Natural killer cell treated with Interleukin-12 subunit alpha and Interleukin-12 subunit beta and Interleukin-15 and Interleukin-18, amount 100 ng/mL, for 72 hours (primary cell): Measurements from ENCODE around the gene CELF3. TPM values are rescaled to one million over a fixed set of nuclear protein-coding genes. Genes with fewer than 3 reads are reported as not detected.

Experiments used
- ATAC-seq, 2 donors: fragments of 150-1000 bp; cut with Tn5 transposase in 1 of 2; sonication (Bioruptor Pico), chemical (Tn5 transposase) in 1 of 2; 2 replicates each; pipeline ENCODE4 v1.10.0; 2021
- DNase-seq: peaks from one replicate; pipeline ENCODE4 v3.0.0; 2022; ENCODE audit warnings: low spot score
- H3K27ac Mint-ChIP-seq, 2 donors: 1 replicate in 1 of 2; 2 replicates in 1 of 2; pipeline ENCODE4 v1.8.0; 2022; ENCODE audit warnings: mixed read lengths in 2 of 2, mild to moderate bottlenecking in 1 of 2, moderate library complexity in 1 of 2
- H3K27me3 Mint-ChIP-seq, 2 donors: 1 replicate in 1 of 2; 2 replicates in 1 of 2; pipeline ENCODE4 v1.8.0; 2022; ENCODE audit warnings: mixed read lengths in 2 of 2
- H3K36me3 Mint-ChIP-seq: one replicate; pipeline ENCODE4 v1.8.0; 2022; ENCODE audit warnings: mixed read lengths
- H3K4me1 Mint-ChIP-seq, 2 donors: 1 replicate in 1 of 2; 2 replicates in 1 of 2; pipeline ENCODE4 v1.8.0; 2022; ENCODE audit warnings: low read depth in 2 of 2, mixed read lengths in 2 of 2, mild to moderate bottlenecking in 1 of 2
- H3K4me3 Mint-ChIP-seq: one replicate; pipeline ENCODE4 v1.8.0; 2022; ENCODE audit warnings: mixed read lengths
- H3K9me3 Mint-ChIP-seq: 2 replicates; pipeline ENCODE4 v1.8.0; 2022; ENCODE audit warnings: mixed read lengths
- total RNA-seq, 2 donors: library from RNA; stranded (reverse); gene quantifications; one replicate each; pipeline ENCODE4 v1.2.3, GENCODE V29; 2022

CELF3 gene
- total RNA-seq, 2 donors from 2014 or later = not detected

DNA sequence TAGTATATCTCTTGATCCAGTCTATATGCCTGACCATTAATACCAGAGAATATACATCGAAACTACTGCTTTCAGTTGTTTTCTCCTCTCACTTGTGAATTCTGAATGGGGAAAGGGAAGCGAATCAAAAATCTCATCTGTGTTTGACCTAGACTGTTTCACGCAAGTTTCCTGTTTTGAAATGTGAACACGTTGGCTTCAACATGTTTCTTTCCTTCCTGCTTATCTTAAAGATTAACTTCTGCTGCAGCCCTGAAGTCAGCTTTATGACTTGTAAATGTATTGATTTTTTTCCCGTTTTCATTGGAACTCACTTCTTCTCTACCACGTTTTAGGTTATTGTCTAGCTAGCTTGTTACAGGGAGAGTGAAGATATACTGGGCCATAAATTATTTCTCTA lies 54.9 kb downstream of the CELF3 start:
- DNase-seq (no peak), ATAC-seq (no peak)
- peak overlapping the region; percentile 14 to 40 for H3K27ac Mint-ChIP-seq
- no peak overlapping the region for H3K4me3 Mint-ChIP-seq
- peaks cover 5 to 8% of the 10 kb centered on the region in 2 donors for H3K4me1 Mint-ChIP-seq
- no peaks in the 10 kb centered on the region for H3K27me3 Mint-ChIP-seq
- peaks cover 14% of the 10 kb centered on the region for H3K36me3 Mint-ChIP-seq
- H3K9me3 Mint-ChIP-seq = no peaks in the 10 kb centered on the region

DNA sequence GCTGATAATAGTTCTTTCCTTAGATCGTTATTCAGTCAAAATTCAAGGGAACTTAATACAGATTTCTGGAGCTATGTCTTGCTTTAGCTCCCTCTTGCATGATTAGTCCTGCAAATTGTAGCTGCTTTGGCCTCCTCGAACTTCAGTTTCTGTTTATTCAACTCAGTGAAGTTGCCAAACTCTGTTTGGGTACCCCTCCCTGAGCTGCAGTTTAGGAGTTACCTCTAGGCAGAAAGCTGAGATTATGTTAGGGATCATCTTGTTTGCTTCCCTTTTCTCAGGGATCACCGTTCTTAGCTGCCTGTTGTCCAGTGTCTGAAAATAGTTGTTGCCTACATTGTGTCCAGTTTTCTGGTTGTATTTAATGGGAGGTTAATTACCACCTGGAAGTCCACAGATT lies 61.2 kb downstream of the CELF3 start:
- ATAC-seq = no peak
- no peak for DNase-seq
- no peak overlapping the region for H3K4me3 Mint-ChIP-seq
- H3K4me1 Mint-ChIP-seq = peaks cover 15 to 22% of the 10 kb centered on the region in 2 donors
- no peaks in the 10 kb centered on the region for H3K9me3 Mint-ChIP-seq
- peaks cover 1% of the 10 kb centered on the region for H3K36me3 Mint-ChIP-seq
- peak overlapping the region in 1 of 2 donors; percentile 90 for H3K27ac Mint-ChIP-seq
- no peaks in the 10 kb centered on the region for H3K27me3 Mint-ChIP-seq

DNA sequence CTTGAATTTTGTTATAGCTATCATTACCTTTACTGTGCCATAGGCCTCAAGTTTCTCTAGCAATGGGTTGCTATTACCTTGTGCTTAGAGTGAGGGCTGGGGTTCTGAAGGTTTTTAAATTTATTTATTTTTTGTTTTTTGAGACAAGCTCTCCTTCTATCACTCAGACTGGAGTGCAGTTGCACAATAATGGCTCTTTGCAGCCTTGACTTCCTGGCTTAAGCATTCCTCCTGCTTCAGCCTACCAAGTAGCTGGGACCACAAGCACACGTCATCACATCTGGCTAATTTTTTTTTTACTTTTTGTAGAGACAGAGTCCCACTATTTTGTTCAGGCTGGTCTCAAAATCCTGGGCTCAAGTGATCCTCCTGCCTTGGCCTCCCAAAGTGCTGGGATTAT lies 63.2 kb downstream of the CELF3 start:
- H3K27ac Mint-ChIP-seq = peak overlapping the region; percentile 69 to 90
- H3K4me3 Mint-ChIP-seq = peak overlapping the region; percentile 61
- H3K9me3 Mint-ChIP-seq = no peaks in the 10 kb centered on the region

More for the DNA sequence above, 63.2 kb downstream of the CELF3 start:
- no peak for DNase-seq
- ATAC-seq = peak in 1 of 2 donors; percentile 27
- Mint-ChIP-seq H3K4me1 (peaks cover 15 to 22% of the 10 kb centered on the region in 2 donors), H3K27me3 (no peaks in the 10 kb centered on the region), H3K36me3 (no peaks in the 10 kb centered on the region)

Other genes starting within 250 kb of the CELF3 start
- 1 to 10 TPM in 1 of 2 donors, under 1 TPM in 1; 0.31 to 1.8 TPM for gene CGN, start 205.4 kb downstream of the CELF3 start, total RNA-seq
- gene TUFT1, start 176.5 kb downstream of the CELF3 start, total RNA-seq = 1 to 10 TPM; 2.0 to 2.3 TPM
- 10 to 100 TPM; 28.3 to 34.2 TPM for gene SNX27, start 104.8 kb downstream of the CELF3 start, total RNA-seq
- not detected for gene RIIAD1, start 4.7 kb upstream of the CELF3 start, total RNA-seq
- 100 to 1,000 TPM; 107 to 161 TPM for gene MRPL9, start 46.7 kb upstream of the CELF3 start, total RNA-seq
- 10 to 100 TPM; 13.5 to 14.0 TPM for gene TDRKH, start 73.7 kb upstream of the CELF3 start, total RNA-seq
- not detected for gene LINGO4, start 88.6 kb upstream of the CELF3 start, total RNA-seq
- 1 to 10 TPM in 1 of 2 donors, under 1 TPM in 1; 0.17 to 1.3 TPM for gene RORC, start 115.0 kb upstream of the CELF3 start, total RNA-seq
- gene C2CD4D, start 123.0 kb upstream of the CELF3 start, total RNA-seq = 1 to 10 TPM in 1 of 2 donors, not detected in 1; 1.5 TPM
- gene THEM5, start 136.9 kb upstream of the CELF3 start, total RNA-seq = not detected
- gene THEM4, start 192.7 kb upstream of the CELF3 start, total RNA-seq = 10 to 100 TPM; 17.0 to 19.6 TPM